SU-DHL-6 (cell line): ENCODE measurements around the gene CKMT1A.
"Not testable (repeated sequence)": the region's sequence is repeated elsewhere in the genome, so short reads cannot be mapped to it uniquely, and the experiment has no call there.

Experiments used
- H2AFZ ChIP-seq: fragments of 200-600 bp; sonication (generic); 2 replicates; pipeline ENCODE4 v1.6.1; 2014; ENCODE audit warnings: low read depth, mild to moderate bottlenecking, moderate library complexity, mixed read lengths, antibody characterized with exemption, low read length; ENCODE audit not compliant: severe bottlenecking
- H3F3A ChIP-seq: fragments of 200-600 bp; shearing (Covaris generic); 2 replicates; pipeline ENCODE4 v1.6.0; 2016; ENCODE audit warnings: antibody characterized with exemption, mild to moderate bottlenecking; ENCODE audit not compliant: insufficient read depth
- H3K27ac ChIP-seq: fragments of 200-600 bp; sonication (generic); 2 replicates; pipeline ENCODE4 v1.5.1; 2016; ENCODE audit warnings: low read depth, mild to moderate bottlenecking, low read length, moderate library complexity, mixed read lengths
- H3K27me3 ChIP-seq: fragments of 200-600 bp; sonication (generic), shearing (Covaris generic); 2 replicates; pipeline ENCODE4 v1.6.0; 2014; ENCODE audit warnings: mild to moderate bottlenecking, low read length
- H3K36me3 ChIP-seq: fragments of 200-600 bp; sonication (generic); 2 replicates; pipeline ENCODE4 v1.6.1; 2014; ENCODE audit warnings: mild to moderate bottlenecking, low read length, mixed read lengths
- H3K4me2 ChIP-seq: fragments of 300-600, 200-600 bp; shearing (Covaris generic), sonication (generic); 2 replicates; pipeline ENCODE4 v1.6.0; 2014; ENCODE audit warnings: low read length, low read depth, mild to moderate bottlenecking; ENCODE audit not compliant: poor library complexity, severe bottlenecking
- H3K4me3 ChIP-seq: fragments of 200-600 bp; sonication (generic); 2 replicates; pipeline ENCODE4 v1.5.1; 2014; ENCODE audit warnings: antibody characterized with exemption, low read length, mild to moderate bottlenecking, mixed read lengths; ENCODE audit not compliant: insufficient read depth, poor library complexity, severe bottlenecking
- H3K79me2 ChIP-seq: fragments of 200-600 bp; sonication (generic); 2 replicates; pipeline ENCODE4 v1.6.1; 2014; ENCODE audit warnings: mild to moderate bottlenecking, low read length, moderate library complexity; ENCODE audit not compliant: insufficient read depth
- H3K9ac ChIP-seq: fragments of 200-600 bp; sonication (generic); 2 replicates; pipeline ENCODE4 v1.7.0; 2014; ENCODE audit warnings: mild to moderate bottlenecking, low read length
- H3K9me2 ChIP-seq: fragments of 200-600 bp; sonication (generic); replicated peaks from 2 replicates; pipeline ENCODE4 v1.6.1; 2014; ENCODE audit warnings: low read length; ENCODE audit not compliant: insufficient read depth
- H3K9me3 ChIP-seq: fragments of 200-600 bp; sonication (generic); 2 replicates; pipeline ENCODE4 v1.6.1; 2014; ENCODE audit warnings: low read length, mixed read lengths; ENCODE audit not compliant: insufficient read depth
- H4K20me1 ChIP-seq: fragments of 200-600 bp; sonication (generic); 2 replicates; pipeline ENCODE4 v1.6.1; 2014; ENCODE audit warnings: low read depth, mild to moderate bottlenecking, antibody characterized with exemption, low read length, moderate library complexity, mixed read lengths
- CTCF ChIP-seq: fragments of 200-600 bp; sonication (generic); IDR thresholded peaks from one replicate; pipeline ENCODE4 v1.5.1; 2017; ENCODE audit warnings: antibody characterized with exemption, mild to moderate bottlenecking, low read length, moderate library complexity; ENCODE audit not compliant: insufficient read depth, poor library complexity, severe bottlenecking
- EZH2phosphoT487 ChIP-seq: fragments of 200-600 bp; sonication (generic), shearing (Covaris generic); conservative IDR thresholded peaks from 2 replicates; pipeline ENCODE4 v1.6.1; 2018; ENCODE audit warnings: mild to moderate bottlenecking, antibody characterized with exemption, low read length, moderate library complexity, mixed read lengths

Gene CKMT1A

GRCh38 chr15:43674175-43674574 is 19.5 kb upstream of the CKMT1A start:
- not testable (repeated sequence) for H3K27ac ChIP-seq, H3K9me3 ChIP-seq, H3K9me2 ChIP-seq, H3K79me2 ChIP-seq, H3K27me3 ChIP-seq, H3K4me3 ChIP-seq, H2AFZ ChIP-seq, H3K36me3 ChIP-seq, H3F3A ChIP-seq, H3K4me2 ChIP-seq, H4K20me1 ChIP-seq, H3K9ac ChIP-seq

GRCh38 chr15:43689604-43690301 is 3.9 kb upstream of the CKMT1A start:
- not testable (repeated sequence) for H3K4me3 ChIP-seq, H3K9me2 ChIP-seq, H4K20me1 ChIP-seq, H3K36me3 ChIP-seq, H3K79me2 ChIP-seq, H3K27ac ChIP-seq, H2AFZ ChIP-seq, H3K9ac ChIP-seq, H3K27me3 ChIP-seq, H3K4me2 ChIP-seq, H3K9me3 ChIP-seq, H3F3A ChIP-seq

- not testable (repeated sequence) for H3K79me2 ChIP-seq, H2AFZ ChIP-seq, H3K9me3 ChIP-seq, H3K4me2 ChIP-seq, H3K36me3 ChIP-seq, H3K27me3 ChIP-seq, H4K20me1 ChIP-seq, H3K4me3 ChIP-seq, H3K9me2 ChIP-seq, H3K9ac ChIP-seq, H3F3A ChIP-seq, H3K27ac ChIP-seq
Measured at GRCh38 chr15:43692679-43693078, 980 bp upstream of the CKMT1A start.

GRCh38 chr15:43702174-43702573 is 8.5 kb downstream of the CKMT1A start:
- Histone ChIP-seq H3K9me3 (no peaks in the 10 kb centered on the region), H3K27me3 (no peaks in the 10 kb centered on the region), H3K4me3 (no peak overlapping the region), H4K20me1 (no peaks in the 10 kb centered on the region), H3K9ac (no peak overlapping the region), H3K36me3 (no peaks in the 10 kb centered on the region), H3K4me2 (no peak overlapping the region), H3K9me2 (no peaks in the 10 kb centered on the region), H3F3A (no peaks in the 10 kb centered on the region), H3K79me2 (no peaks in the 10 kb centered on the region), H3K27ac (no peak overlapping the region), H2AFZ (no peak overlapping the region)
- TF ChIP-seq EZH2phosphoT487 (no peak), CTCF (no peak)

- no peaks in the 10 kb centered on the region for H3F3A ChIP-seq
- H3K36me3 ChIP-seq, result no peaks in the 10 kb centered on the region
- H4K20me1 ChIP-seq, result no peaks in the 10 kb centered on the region
- H3K27ac ChIP-seq, result no peak overlapping the region
- no peak overlapping the region for H3K9ac ChIP-seq
- no peak overlapping the region for H3K4me3 ChIP-seq
- no peak overlapping the region for H2AFZ ChIP-seq
- H3K9me3 ChIP-seq, result no peaks in the 10 kb centered on the region
- no peaks in the 10 kb centered on the region for H3K79me2 ChIP-seq
- H3K4me2 ChIP-seq, result no peak overlapping the region
- no peaks in the 10 kb centered on the region for H3K9me2 ChIP-seq
- TF ChIP-seq EZH2phosphoT487, result no peak
- TF ChIP-seq CTCF, result no peak
- H3K27me3 ChIP-seq, result no peaks in the 10 kb centered on the region
Measured at GRCh38 chr15:43702701-43703424, 9.2 kb downstream of the CKMT1A start.

- H3K4me2 ChIP-seq, H3K4me3 ChIP-seq, H3K9ac ChIP-seq, H3K36me3 ChIP-seq, H3K27ac ChIP-seq, H3K9me3 ChIP-seq, H3F3A ChIP-seq, H3K79me2 ChIP-seq, H3K27me3 ChIP-seq, H2AFZ ChIP-seq, H3K9me2 ChIP-seq, H4K20me1 ChIP-seq: not testable (repeated sequence)
Measured at GRCh38 chr15:43710431-43711131, 16.9 kb downstream of the CKMT1A start.
